Diencephalon (tissue), 1 donor: ENCODE results near the gene SPTBN1. TPM values are rescaled to one million over a fixed set of nuclear protein-coding genes. Genes with fewer than 3 reads are reported as not detected.

Source experiments
- total RNA-seq: library from RNA; depleted of rRNA; stranded (reverse); fragments of >200 nt; gene quantifications from one replicate; pipeline ENCODE4 v1.2.3, GENCODE V29; 2014

Gene SPTBN1
- total RNA-seq = 524 TPM

DNA sequence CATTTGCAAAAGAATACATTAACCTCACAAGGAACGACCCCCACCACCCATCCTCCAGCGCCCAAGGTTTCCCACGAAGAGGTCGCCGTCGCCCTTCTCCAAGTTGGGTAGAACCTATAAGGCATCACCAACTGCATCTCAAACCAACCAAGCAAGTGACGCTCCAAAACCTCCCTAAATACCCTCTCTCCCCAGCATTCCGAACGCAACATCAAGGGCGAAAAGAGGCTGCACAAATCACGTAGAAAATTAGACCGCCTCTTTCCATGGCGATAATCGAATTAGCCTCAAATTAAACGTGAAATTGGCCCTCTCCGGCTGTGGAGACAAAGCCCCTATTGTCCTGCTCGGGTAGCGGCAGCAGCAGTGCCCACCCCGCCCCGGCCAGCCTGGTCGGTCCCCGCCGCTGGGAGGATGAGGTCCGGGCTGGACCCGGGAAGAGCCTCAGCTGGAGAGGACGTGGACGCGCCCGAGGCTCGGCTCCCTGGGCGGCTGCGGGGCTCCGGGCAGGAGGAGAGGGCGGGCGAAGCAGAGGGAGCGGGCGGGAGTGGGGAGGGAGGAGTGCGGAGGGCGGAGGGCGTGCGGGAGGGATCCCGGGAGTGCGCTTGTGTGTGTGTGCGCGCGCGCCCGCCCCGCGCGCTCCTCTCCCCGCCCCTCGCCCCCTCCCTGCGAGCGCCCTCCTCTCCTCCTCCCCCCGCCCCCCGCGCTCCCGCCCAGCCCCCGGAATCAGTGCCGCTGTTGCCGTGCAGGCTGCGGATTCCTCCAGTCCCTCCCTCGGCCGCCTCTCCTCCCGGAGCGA is at the start of gene SPTBN1:
Gene SPTBN1, plus strand, starts transcription at position 765 of the 799 bp plus-strand sequence. CDS start 70,092 bp downstream, outside the sequence.

Other genes starting within 250 kb of the SPTBN1 start
- gene TSPYL6, start 200.1 kb upstream of the SPTBN1 start, total RNA-seq = 0.23 TPM